NCI-H226 (cell line): ENCODE measurements around the gene CSTA.

Source experiments
- DNase-seq: peaks from one replicate; pipeline ENCODE4 v3.0.0-alpha.2; 2015

The CSTA gene

DNA sequence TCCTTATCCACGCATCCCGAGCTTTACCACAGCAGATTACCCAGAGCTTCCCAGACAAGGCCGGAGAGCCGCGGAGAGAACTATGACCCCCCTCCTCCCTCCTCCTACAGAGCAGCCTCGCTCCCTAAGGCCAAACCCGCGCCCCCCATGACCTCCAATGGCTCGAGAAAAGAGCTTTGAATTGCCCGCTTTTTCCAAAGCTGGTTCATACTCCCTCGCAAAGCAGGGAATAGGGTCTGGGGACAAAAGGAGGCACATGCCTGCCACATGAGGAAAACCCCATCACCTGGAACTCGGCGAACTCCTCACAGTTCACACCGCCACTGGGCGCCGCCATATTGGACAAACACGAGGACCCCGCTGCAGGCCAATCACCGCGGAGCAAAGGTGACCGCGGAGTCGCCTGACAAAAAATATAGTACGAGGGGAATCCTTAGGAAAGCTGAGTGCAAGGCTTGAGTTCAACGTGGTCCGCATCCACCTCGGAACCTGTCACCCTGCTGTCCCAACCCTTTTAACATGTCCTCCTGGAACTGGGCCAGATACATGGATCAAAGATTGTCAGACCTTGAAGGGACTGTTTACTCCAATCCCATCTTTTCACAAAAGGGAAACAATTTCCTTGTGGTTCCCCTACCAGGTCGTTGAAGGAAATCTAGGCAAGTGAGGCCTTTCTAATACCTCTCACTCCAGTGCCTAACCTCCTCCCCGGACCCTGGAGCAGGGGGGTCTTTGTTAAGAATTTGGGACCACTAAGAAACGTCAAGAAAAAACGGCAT is 58.0 kb downstream of the CSTA start, which contains the start of gene MIX23:
MIX23 (minus strand) TSS at position 344 of the 779 bp plus-strand sequence; CDS start at position 337, 7 bp downstream.
- peak; percentile 58 for DNase-seq

DNA sequence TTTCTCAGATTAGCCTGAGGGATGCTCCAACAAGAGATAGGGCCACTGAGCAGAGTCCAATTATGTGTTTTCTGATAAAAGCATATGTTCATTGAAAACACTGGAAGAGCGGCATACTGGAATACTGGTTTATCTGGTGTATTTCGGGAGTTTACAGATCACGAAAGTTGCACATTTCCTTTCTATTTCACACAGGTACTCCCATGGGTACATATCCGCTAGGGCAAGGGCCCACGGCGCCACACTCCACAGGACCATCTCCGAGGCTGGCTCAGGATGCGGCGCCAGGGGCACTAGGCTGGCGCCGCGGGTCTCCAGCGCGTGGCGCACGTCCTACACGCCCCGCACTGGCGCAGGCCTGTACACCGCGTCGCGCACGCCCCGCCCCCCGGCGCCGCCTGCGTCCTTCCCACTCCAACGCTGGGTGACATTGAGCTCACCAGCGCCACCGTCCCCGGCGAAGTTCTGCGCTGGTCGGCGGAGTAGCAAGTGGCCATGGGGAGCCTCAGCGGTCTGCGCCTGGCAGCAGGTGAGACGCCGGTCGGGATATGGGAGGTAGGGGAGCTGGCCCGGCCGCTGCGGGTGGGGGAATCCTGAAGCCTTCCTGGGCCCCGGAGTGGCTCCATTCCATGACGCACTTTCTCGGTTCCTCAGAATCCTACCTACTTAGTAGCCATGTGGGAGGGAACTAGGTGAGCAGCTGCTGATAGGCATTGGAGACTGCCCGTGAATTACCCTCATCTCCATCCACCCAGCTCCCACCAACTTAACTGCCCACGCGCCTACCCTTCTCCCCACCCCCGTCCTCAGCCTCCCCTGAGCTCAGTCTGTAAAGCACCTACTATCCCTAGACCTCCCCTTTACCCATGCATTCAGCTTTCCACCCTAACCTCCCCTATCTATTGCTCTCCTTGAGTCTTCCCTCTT is 59.0 kb downstream of the CSTA start, which contains the start of gene FAM162A:
FAM162A (plus strand) TSS at position 412 of the 927 bp plus-strand sequence; CDS start at position 496, 84 bp downstream.
- DNase-seq: peak; percentile 71

DNA sequence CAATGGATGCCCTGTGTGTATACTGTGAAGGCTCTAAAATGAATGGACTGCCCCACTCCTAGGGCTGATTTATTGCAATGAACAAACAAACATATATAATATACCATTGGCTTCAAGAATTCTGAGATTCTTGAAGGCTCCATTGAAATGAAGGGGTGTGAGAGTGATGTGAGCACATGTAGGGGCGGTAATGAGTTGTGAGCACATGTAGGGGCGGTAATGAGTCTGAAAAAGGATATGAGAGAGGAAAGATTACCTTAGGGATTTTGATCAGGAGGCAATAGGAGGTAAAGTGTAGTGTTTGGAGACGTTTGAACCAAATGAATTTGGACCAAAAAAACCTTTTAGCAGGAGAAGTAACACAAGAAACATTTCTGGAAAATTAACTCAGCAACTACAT is 62.7 kb downstream of the CSTA start:
- DNase-seq: no peak

DNA sequence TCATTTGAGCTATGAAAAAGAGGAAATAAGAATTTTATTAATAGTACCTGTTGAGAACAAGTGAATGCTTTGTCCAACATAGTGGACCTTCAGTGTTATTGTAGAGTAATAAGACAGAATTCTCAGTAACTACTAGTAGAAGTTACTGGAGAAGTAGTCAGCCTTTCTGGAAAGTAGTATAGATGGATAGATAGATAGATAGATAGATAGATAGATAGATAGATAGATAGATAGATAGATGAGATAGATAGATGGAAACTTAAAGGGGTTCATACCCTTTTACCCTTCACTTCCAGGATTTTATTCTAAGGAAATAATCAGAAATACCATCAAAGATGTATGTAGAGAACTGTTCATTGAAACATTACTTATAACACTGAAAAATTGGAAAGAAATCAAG is 64.1 kb downstream of the CSTA start:
- no peak for DNase-seq

DNA sequence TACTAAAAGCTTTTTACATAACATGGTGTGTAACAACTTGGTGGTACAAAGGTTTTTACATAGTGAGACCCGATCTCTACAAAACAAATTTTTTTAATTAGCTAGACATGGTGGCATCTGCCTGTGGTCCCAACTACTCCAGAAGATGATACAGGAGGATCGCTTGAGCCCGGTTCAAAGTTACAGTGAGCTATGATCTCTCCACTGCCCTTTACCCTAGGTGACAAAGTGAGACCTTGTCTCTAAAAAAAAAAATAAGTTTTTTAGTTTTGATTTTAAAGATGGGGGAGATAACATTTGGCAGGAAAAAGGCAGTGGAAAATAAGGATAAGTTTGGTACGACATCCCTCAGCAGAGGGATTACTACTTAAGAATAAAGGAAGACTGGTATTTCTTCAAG is 64.8 kb downstream of the CSTA start:
- no peak for DNase-seq

DNA sequence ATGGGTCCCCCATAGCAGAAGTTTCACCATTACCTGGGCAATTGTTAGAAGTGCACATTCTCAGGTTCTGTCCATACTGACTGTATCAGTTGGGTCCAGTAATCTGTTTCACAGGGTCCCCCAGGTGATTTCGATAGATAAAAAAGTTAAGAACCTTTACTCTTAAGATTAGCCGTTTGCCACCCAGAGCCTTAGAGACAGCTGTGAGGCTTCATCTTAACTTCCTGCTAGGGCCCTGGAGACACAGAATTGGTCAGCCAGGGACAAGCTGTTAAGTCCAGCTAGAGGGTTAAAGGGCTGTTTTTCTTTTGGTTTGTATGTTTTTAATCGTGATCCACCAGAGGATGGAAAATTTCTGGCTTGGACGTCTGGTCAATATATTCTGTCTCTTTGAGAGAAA is 65.6 kb downstream of the CSTA start:
- no peak for DNase-seq
